ENCODE data around the gene SFN.
"Not testable (repeated sequence)": the region's sequence is repeated elsewhere in the genome, so short reads cannot be mapped to it uniquely, and the experiment has no call there.

The SFN gene

GRCh38 chr1:26864610-26865480, 1.9 kb downstream of the SFN start:
- peak; percentile 96 for DNase-seq (ENCODE audit: low spot score)
- TF ChIP-seq CTCF (IDR thresholded peaks at IDR 0.05; ENCODE audit: extremely low read depth, insufficient read depth, missing control alignments): peak; percentile 5
- in situ Hi-C loops (cut with MboI; ENCODE audit: low pct_unique_long_range_greater_than_20kb, low sequenced_read_pairs, unreplicated experiment): no loop called here

- in situ Hi-C loops (cut with MboI; ENCODE audit: low pct_unique_long_range_greater_than_20kb, low sequenced_read_pairs, unreplicated experiment): not testable (repeated sequence)
Observed at GRCh38 chr1:26873097-26873496, 10.1 kb downstream of the SFN start.

GRCh38 chr1:26874896-26875295, 11.9 kb downstream of the SFN start:
- in situ Hi-C loops (cut with MboI; ENCODE audit: low pct_unique_long_range_greater_than_20kb, low sequenced_read_pairs, unreplicated experiment): no loop called here

More at GRCh38 chr1:26873097-26873496, 10.1 kb downstream of the SFN start:
- not testable (repeated sequence) for DNase-seq (ENCODE audit: low spot score)

GRCh38 chr1:26877326-26877725, 14.4 kb downstream of the SFN start:
- no peak for DNase-seq (ENCODE audit: low spot score)
- no peak for TF ChIP-seq CTCF (IDR thresholded peaks at IDR 0.05; ENCODE audit: extremely low read depth, insufficient read depth, missing control alignments)
- in situ Hi-C loops (cut with MboI; ENCODE audit: low pct_unique_long_range_greater_than_20kb, low sequenced_read_pairs, unreplicated experiment): no loop called here

More at GRCh38 chr1:26874896-26875295, 11.9 kb downstream of the SFN start:
- DNase-seq (ENCODE audit: low spot score): no peak
- TF ChIP-seq CTCF (IDR thresholded peaks at IDR 0.05; ENCODE audit: extremely low read depth, insufficient read depth, missing control alignments): no peak

GRCh38 chr1:26879793-26880192, 16.8 kb downstream of the SFN start:
- no peak for DNase-seq (ENCODE audit: low spot score)
- no peak for TF ChIP-seq CTCF (IDR thresholded peaks at IDR 0.05; ENCODE audit: extremely low read depth, insufficient read depth, missing control alignments)
- in situ Hi-C loops (cut with MboI; ENCODE audit: low pct_unique_long_range_greater_than_20kb, low sequenced_read_pairs, unreplicated experiment): no loop called here

GRCh38 chr1:26881611-26882010, 18.7 kb downstream of the SFN start:
- in situ Hi-C loops (cut with MboI; ENCODE audit: low pct_unique_long_range_greater_than_20kb, low sequenced_read_pairs, unreplicated experiment); DNase-seq (ENCODE audit: low spot score): not testable (repeated sequence)

- TF ChIP-seq CTCF (IDR thresholded peaks at IDR 0.05; ENCODE audit: extremely low read depth, insufficient read depth, missing control alignments): no peak
- in situ Hi-C loops (cut with MboI; ENCODE audit: low pct_unique_long_range_greater_than_20kb, low sequenced_read_pairs, unreplicated experiment): no loop called here
- no peak for DNase-seq (ENCODE audit: low spot score)
Observed at GRCh38 chr1:26882696-26883463, 19.9 kb downstream of the SFN start.
